ENCODE data around the gene NPVF.

DNA sequence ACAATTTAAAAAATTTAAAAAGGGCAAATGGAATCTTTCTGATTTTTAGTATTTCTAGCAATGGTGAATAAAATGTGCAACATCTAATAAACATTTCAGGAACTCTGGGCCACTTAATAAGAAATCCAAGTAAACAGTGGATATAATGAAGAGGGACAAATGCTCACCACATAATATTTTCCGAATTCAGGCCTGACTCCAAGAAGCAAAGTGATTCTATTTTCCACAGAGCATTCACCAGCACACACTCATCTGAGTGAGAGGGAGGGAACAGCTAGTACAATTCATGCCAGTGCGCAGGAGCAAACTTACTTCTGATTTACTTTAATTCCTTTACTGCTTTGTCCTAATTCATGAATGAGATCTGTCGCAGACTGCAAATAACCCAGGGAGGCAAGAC lies 10.1 kb downstream of the NPVF start:
- TF ChIP-seq, protein P1, sequence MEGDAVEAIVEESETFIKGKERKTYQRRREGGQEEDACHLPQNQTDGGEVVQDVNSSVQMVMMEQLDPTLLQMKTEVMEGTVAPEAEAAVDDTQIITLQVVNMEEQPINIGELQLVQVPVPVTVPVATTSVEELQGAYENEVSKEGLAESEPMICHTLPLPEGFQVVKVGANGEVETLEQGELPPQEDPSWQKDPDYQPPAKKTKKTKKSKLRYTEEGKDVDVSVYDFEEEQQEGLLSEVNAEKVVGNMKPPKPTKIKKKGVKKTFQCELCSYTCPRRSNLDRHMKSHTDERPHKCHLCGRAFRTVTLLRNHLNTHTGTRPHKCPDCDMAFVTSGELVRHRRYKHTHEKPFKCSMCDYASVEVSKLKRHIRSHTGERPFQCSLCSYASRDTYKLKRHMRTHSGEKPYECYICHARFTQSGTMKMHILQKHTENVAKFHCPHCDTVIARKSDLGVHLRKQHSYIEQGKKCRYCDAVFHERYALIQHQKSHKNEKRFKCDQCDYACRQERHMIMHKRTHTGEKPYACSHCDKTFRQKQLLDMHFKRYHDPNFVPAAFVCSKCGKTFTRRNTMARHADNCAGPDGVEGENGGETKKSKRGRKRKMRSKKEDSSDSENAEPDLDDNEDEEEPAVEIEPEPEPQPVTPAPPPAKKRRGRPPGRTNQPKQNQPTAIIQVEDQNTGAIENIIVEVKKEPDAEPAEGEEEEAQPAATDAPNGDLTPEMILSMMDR (IDR thresholded peaks at IDR 0.05 in 4 of 5, conservative IDR thresholded peaks at IDR 0.05 in 1 of 5) = no peak
- TF ChIP-seq POLR2A (IDR thresholded peaks at IDR 0.05) = no peak

Data from gastrocnemius medialis (tissue), 4 donors.